Right renal cortex interstitium (tissue), 3 donors: ENCODE measurements around the gene LCE1E. TPM values are rescaled to one million over a fixed set of nuclear protein-coding genes. Genes with fewer than 3 reads are reported as not detected.

Experiments
- DNase-seq, 3 donors: peaks; one replicate each; pipeline ENCODE4 v3.0.0-alpha.2; 2013; ENCODE audit warnings: low read depth in 3 of 3, low spot score in 2 of 3
- polyA plus RNA-seq, 3 donors: library from polyadenylated mRNA; unstranded; fragments of 120-200 nt; gene quantifications; one replicate each; pipeline ENCODE4 v1.2.1, GENCODE V29; 2013; ENCODE audit not compliant: insufficient read length in 3 of 3

The LCE1E gene
- polyA plus RNA-seq, 3 donors, result not detected

DNA sequence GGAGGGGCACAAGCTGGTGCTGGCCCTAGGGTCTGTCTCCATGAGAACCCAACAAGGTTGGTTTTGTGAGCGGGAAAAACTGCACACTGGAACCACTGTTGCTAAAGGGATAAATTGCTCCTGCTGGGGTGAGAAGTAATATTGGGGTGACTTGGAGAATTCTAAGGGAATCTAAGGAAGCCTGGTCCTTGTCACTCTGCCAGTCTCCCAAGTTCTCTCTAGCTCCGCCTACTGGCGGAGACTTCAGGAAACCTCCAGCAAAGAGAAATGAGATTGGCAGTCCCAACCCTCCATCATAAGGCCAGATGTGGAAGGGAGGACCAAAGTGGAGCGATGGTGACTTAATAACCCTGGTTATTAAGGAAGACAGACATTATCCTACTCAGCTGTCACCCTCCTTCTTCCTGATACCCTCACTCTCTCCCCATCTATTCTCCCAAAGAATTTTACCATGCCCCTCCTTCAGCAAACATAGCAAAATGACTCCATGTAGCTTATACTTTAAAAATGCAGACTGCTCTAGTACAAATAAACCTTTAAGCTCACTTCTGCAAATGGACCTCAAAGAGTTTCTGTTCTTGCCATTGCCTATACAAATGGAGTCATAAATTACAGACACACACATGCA is 8.4 kb upstream of the LCE1E start:
- no peak for DNase-seq

DNA sequence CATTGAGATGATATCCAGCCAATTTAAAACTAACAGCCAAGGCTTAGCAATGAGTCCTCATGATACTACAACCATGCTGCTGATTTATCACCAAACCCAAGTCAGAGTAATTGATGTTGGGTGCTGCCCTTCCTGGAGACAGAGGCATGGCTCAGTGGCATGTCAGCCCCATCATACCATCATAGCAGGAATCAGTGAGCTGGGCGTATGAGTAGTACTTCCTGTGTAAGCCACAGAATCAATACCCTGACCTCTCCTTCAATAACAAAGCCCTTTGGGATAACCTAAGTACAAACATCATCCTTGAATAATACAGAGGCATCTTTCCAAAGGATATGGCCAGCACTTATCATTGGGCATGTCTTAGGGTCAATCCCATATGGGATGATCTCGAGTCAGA is 3.0 kb upstream of the LCE1E start:
- DNase-seq, result no peak

DNA sequence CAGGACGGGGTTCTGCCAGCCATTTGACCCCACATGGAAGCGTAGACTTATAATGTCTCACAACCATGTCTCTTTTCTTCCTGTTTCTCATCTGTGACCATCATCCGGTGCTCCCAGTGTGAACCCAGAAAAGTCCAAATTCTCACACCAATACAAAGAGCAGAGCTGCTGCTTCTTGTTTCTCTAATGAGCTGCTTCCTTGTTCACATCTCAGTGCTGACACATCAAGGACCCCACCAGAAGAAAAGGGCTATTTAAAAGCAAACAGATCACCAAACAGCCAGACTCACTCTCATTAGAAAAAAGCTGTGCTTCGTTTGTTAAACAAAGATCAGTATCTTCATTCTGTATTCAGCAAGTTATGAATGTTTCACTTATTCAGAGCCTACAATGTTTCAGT is 9.6 kb downstream of the LCE1E start:
- DNase-seq, result no peak

DNA sequence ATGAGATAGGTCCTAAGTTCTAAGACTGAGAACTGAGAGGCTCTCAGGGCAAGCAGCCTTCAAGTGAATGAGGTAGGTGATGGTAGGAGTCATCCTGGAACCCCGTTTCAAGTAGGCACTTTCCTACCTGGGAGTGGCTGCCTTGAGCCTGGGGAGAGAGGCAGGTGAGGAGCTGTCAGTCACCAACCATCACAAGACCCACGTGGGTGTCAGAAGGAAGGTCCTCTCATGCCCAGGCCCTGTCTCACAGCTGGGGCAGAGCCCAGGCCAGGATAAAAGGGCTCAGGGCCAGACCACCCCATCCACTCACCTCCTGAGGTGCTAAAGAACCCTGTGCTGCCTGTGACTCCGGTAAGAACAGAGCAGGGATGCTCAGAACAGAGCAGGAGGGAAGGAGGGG is 10.4 kb downstream of the LCE1E start, which contains the start of gene LCE1D:
LCE1D (plus strand) TSS at position 301 of the 400 bp plus-strand sequence. CDS start 1,074 bp downstream, outside the sequence.
- DNase-seq, result no peak

DNA sequence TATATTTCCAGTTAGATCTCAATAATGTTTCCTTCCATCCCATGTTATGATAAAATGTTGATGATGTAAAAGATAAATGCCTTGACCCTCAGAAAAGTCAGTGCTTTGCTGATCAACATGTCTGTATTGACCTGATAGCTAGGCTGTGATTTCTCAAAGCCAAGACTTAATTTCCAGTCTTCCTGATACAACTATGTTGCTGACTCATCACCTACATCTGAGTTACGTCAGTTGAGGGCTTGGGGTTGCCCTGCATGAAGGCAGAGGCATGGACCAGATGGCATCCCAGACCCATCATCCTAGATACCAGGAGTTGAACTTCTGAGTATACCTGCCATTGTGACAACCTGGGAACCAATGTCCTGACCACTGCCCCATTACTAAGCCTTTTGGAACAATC is 15.3 kb downstream of the LCE1E start:
- no peak for DNase-seq

DNA sequence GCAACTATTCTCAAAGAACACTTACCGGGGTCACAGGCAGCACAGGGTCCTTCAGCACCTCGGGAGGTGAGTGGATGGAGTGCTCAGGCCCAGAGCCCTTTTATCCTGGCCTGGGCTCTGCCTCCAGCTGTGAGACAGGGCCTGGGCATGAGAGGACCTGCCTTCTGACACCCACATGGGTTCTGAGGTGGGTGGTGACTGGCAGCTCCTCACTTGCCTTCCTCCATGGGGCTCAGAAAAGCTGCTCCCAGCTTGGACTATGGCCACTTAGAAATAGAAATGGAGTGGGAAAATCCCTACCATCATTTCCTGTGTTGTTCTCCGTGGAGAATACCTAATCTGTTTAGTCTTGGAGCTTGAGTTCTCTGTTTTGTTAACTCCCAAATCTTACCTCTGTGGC is 20.5 kb downstream of the LCE1E start, which contains the start of gene LCE1C:
LCE1C (minus strand) TSS at position 76 of the 400 bp plus-strand sequence. CDS start 1,173 bp downstream, outside the sequence.
- no peak for DNase-seq

DNA sequence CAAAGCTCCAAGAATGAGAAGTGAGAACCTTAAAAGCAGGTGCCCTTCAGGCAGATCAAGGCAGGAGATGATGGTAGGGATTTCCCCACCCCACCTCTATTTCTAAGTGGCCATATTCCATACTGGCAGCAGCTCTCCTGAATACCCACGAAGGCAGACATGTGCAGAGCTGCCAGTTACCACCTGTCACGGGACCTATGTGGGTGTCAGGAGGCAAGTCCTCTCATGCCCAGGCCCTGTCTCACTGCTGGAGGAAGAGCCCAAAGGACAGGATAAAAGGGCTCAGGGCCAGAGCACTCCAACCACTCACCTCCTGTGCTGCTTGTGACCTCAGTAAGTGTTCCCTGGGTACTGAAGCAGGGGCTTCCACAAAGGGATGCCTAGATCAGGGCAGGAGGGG is 25.0 kb downstream of the LCE1E start:
- no peak for DNase-seq

DNA sequence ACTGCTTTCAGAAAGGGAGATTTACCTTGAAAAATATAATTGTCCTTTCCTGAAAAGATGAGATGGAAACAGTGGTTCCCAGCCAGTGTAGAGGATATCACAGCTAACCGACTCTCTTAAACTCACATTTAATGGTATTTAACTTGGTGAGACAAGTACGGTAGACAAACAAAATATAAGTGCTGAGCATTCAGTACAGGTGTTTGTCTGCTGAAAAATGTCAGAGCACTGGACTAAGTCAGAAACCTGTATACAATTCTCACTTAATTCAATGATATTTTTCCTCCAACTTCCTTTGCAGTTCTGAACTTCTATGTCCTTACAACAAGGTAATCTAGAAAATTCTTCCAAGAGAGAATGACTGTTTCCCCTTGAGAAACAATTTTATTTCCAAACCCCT is 25.6 kb downstream of the LCE1E start, which contains the start of gene LCE1B:
LCE1B (plus strand) TSS at position 301 of the 400 bp plus-strand sequence. CDS start 476 bp downstream, outside the sequence.
- no peak for DNase-seq

DNA sequence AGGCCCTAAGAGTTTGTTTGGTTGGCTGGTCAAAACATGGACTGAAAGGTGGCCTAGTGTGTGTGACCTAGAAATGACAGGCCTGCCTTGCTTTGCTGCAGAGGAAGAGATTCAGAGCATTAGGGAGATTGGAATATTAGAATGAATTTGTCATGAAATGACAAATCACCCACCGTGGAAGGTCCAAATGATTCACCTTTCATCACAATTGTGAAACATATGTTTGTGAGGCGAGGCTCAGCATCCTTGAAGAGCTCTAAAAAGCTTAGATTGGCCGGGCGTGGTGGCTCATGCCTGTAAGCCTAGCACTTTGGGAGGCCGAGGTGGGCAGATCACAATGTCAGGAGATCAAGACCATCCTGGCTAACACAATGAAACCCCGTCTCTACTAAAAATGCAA is 31.3 kb downstream of the LCE1E start:
- DNase-seq, result no peak

DNA sequence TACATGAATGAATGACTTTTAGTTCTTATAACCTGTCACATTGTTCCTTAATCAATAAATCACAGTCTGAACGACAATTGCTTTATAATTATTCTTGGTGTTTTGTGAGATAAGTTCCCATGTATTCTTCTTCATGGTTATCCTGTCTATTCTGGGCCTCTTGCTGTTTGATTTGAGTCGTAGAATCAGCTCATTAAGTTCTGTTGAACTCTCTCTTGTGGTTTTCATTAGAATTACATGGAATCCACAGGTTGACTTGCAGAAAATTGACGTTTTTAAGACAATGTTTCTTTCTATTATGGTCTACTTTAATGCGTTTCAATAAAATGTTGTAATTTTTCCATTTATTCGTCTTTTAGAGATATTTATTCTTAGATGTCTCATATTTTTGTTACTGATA is 37.2 kb downstream of the LCE1E start:
- no peak for DNase-seq

DNA sequence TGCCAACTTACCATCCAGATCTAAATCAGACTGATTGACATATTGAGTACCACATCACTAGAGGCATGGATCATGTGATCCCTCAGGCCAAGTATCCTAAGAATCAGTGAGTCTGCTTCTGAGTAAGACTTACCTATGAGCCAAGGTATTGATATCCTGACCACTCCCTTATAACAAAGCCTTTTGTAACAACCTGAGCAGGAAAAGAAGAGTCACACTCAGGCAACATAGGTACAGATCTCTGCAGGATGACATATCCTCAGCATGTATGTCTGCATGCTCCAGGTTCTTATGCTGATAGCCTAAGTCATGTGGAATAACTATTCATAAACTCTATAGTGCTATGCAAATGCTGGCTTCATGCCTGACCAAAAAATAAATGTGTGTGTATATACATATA is 38.9 kb downstream of the LCE1E start:
- DNase-seq, result no peak

DNA sequence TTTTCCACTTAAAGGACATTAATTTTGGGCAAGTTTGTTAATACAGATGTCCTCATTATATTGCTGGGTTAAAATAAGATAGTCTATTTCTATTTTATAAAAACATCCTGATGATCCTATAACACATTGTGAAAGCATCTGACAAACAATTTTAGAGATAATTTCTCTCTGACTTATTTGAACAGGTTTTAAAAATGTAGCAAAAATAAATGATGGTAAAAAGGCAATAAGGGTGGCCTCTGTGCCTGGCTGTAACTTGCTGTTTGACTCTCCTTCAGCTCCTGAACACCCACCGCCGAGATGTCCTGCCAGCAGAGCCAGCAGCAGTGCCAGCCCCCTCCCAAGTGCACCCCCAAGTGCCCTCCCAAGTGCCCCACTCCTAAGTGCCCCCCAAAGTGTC is 41.1 kb downstream of the LCE1E start, which contains the start of gene LCE1A:
LCE1A (plus strand) TSS at position 301 of the 400 bp plus-strand sequence; CDS start at position 301, 0 bp downstream.
- DNase-seq, result no peak

DNA sequence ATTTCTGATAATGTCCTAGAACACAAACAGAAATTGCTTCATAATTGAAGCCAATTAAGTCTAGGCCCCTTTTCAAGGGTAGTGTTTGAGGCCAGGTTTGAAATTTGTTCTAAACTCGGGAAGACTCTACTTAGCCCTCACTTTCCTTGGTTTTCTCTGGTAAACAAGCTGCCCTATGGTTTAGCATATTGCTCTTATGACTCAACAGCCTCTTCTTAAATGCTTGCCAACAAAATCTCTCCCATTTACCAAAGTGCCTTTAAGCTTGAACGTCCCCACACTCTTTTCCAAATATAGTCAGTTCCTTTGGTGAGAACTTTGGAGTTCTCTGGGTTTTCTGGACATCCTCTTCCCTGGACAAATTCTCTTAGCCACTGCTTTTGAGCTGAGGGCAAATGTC is 50.8 kb downstream of the LCE1E start:
- no peak for DNase-seq

Other genes with a start within 250 kb of the LCE1E start
- not detected for gene LCE3E, start 219.5 kb upstream of the LCE1E start, polyA plus RNA-seq
- gene LCE3D, start 205.7 kb upstream of the LCE1E start, polyA plus RNA-seq, result not detected
- not detected for gene LCE3C, start 186.0 kb upstream of the LCE1E start, polyA plus RNA-seq
- not detected for gene LCE3B, start 172.4 kb upstream of the LCE1E start, polyA plus RNA-seq
- gene LCE3A, start 163.2 kb upstream of the LCE1E start, polyA plus RNA-seq, result not detected
- gene LCE2D, start 122.9 kb upstream of the LCE1E start, polyA plus RNA-seq, result not detected
- gene LCE2C, start 111.0 kb upstream of the LCE1E start, polyA plus RNA-seq, result not detected
- not detected for gene LCE2B, start 100.1 kb upstream of the LCE1E start, polyA plus RNA-seq
- gene LCE2A, start 87.9 kb upstream of the LCE1E start, polyA plus RNA-seq, result not detected
- gene LCE4A, start 78.1 kb upstream of the LCE1E start, polyA plus RNA-seq, result not detected
- gene KPRP, start 28.2 kb upstream of the LCE1E start, polyA plus RNA-seq, result not detected
- not detected for gene LCE1F, start 11.1 kb upstream of the LCE1E start, polyA plus RNA-seq
- gene LCE1D, start 10.5 kb downstream of the LCE1E start, polyA plus RNA-seq, result not detected
- not detected for gene LCE1C, start 20.4 kb downstream of the LCE1E start, polyA plus RNA-seq
- not detected for gene LCE1B, start 25.7 kb downstream of the LCE1E start, polyA plus RNA-seq
- gene LCE1A, start 41.2 kb downstream of the LCE1E start, polyA plus RNA-seq, result not detected
- not detected for gene LCE6A, start 56.6 kb downstream of the LCE1E start, polyA plus RNA-seq
- gene LCE7A, start 73.7 kb downstream of the LCE1E start, polyA plus RNA-seq, result not detected
- not detected for gene SMCP, start 92.1 kb downstream of the LCE1E start, polyA plus RNA-seq
- under 1 TPM in 2 of 3 donors, not detected in 1; 0.21 to 0.42 TPM for gene IVL, start 122.3 kb downstream of the LCE1E start, polyA plus RNA-seq
- not detected for gene SPRR5, start 160.9 kb downstream of the LCE1E start, polyA plus RNA-seq
- not detected for gene SPRR4, start 184.4 kb downstream of the LCE1E start, polyA plus RNA-seq
- gene SPRR1A, start 197.8 kb downstream of the LCE1E start, polyA plus RNA-seq, result not detected
- gene SPRR3, start 215.5 kb downstream of the LCE1E start, polyA plus RNA-seq, result under 1 TPM in 1 of 3 donors, not detected in 2; 0.21 TPM
- gene SPRR1B, start 244.9 kb downstream of the LCE1E start, polyA plus RNA-seq, result not detected